Measurements from ENCODE around the gene SND1.

GRCh38 chr7:128069373-128070364, 417.7 kb downstream of the SND1 start:
- TF ChIP-seq, protein P1, sequence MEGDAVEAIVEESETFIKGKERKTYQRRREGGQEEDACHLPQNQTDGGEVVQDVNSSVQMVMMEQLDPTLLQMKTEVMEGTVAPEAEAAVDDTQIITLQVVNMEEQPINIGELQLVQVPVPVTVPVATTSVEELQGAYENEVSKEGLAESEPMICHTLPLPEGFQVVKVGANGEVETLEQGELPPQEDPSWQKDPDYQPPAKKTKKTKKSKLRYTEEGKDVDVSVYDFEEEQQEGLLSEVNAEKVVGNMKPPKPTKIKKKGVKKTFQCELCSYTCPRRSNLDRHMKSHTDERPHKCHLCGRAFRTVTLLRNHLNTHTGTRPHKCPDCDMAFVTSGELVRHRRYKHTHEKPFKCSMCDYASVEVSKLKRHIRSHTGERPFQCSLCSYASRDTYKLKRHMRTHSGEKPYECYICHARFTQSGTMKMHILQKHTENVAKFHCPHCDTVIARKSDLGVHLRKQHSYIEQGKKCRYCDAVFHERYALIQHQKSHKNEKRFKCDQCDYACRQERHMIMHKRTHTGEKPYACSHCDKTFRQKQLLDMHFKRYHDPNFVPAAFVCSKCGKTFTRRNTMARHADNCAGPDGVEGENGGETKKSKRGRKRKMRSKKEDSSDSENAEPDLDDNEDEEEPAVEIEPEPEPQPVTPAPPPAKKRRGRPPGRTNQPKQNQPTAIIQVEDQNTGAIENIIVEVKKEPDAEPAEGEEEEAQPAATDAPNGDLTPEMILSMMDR (IDR thresholded peaks at IDR 0.05): no peak
- no peak for TF ChIP-seq EP300 (IDR thresholded peaks at IDR 0.05)
